ENCODE data around the gene EIF3C.
"Not testable (repeated sequence)": the region's sequence is repeated elsewhere in the genome, so short reads cannot be mapped to it uniquely, and the experiment has no call there.

EIF3C gene

DNA sequence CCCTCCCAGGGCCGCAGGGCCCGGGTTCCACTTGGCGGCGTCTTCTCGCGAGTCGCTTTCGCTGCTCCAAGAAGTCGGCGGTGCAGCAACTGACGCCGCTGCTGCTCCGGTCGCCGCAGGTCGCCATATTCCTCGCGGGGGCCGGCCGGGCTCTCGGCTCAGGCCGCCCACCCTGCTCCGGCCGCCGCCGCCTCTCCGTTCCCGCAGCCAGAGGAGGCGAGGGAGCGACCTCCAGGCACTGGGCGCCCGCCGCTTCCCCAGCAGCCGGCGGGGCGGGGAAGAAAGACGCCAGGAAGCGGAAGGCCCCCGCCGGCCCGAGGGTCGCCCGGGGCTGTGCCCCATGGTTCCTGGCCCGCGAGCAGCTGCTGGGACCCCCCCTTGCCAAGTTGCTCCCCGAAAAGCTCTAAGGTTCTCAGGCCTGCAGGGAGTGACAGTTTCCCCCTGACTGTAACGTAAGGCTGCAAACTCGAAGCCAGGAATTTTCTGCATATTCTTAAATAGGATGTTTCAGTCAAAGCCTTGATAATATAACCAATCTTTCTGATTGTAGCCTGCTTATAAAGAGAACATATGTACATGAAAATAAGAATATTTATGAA lies 39.3 kb downstream of the EIF3C start:
- DNase-seq (ENCODE audit: low read depth): not testable (repeated sequence)

GRCh38 chr16:28751487-28751886 lies 40.2 kb downstream of the EIF3C start, which contains the start of gene NPIPB9:
NPIPB9 (plus strand) TSS chr16:28751787.
- not testable (repeated sequence) for DNase-seq (ENCODE audit: low read depth)

DNA sequence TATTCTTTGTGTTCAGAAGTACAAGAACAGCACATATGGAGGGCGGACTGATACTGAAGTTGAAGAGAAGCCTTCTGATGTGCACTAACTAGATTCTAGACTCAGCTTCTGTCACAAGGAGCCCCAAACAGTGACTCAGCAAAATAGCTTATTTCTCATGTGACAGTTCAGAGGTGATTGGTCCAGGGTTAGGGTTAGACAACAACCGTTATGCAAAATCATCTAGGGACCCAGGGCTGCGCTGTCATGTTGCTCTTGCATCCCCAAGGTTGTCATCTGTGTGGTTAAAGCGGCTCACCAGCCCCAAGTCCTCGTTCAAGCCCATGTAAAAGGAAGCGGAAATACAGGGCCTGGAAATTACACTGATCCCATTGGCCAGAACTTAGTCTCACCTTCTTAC lies 70.4 kb downstream of the EIF3C start:
- not testable (repeated sequence) for DNase-seq (ENCODE audit: low read depth)

GRCh38 chr16:28782357-28782756 lies 71.1 kb downstream of the EIF3C start:
- DNase-seq (ENCODE audit: low read depth): not testable (repeated sequence)

Data from activated T-helper 1 cell treated with Interleukin-2 at 50 U/mL for 16 hours (primary cell).